ENCODE measurements around the gene SLC13A3. TPM values are rescaled to one million over a fixed set of nuclear protein-coding genes. Genes with fewer than 3 reads are reported as not detected.

Gene SLC13A3
- total and polyA plus RNA-seq, 2 of the 4 experiments (the other 2 are of a cell fraction) = 2.5 to 4.2 TPM

DNA sequence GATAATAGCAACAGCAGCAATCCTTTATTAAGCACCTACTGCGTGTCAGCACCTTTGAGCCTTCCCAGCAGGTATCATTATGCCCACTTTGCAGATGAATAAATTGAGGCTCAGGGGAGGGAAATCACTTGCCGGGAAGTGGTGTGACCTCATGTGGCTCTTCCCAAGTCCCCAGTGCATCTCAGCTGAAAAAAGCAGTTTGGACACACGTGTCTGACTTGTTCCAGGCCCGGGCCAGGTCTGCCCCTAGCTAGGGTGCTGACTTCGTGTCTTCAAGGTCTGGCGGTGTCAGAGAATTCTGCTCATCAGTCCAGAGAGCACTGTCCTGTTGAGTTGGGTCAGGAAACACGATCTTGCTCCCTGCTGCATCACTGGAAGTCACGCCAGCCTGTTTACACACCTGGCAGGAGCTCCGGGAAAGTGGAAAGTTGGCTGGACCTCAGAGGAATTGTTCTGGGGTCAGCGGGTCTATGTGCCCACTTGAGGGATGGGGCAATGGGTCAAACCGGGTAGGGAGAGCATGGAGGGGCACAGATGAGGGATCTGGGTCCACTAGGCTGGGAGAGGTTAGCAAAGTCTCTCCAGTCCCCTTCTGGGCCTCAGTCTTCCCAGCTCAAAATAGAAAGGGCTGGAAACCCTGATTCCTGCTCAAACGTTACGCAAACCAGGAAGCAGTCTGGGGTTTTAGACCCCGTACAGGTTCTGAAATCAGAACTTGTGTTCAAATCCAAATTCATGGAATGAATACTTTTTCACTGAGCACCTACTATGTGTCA, 10.5 kb downstream of the SLC13A3 start:
- Histone ChIP-seq H3K18ac (ENCODE audit: low read depth, low read length) (no peak overlapping the region), H4K8ac (ENCODE audit: low read depth in 2 of 2, low read length in 2 of 2) (no peak overlapping the region), H3K4me3 (ENCODE audit: insufficient read depth, low read depth, low read length) (no peak overlapping the region), H2AFZ (replicated peaks; ENCODE audit: low read length, poor library complexity) (no peak overlapping the region), H2BK120ac (ENCODE audit: low read depth, low read length) (no peak overlapping the region), H4K91ac (ENCODE audit: insufficient read depth, low read depth, low read length) (no peak overlapping the region), H3K4me2 (ENCODE audit: low read depth, low read length) (no peak overlapping the region), H2BK5ac (ENCODE audit: low read depth, low read length, poor library complexity, severe bottlenecking) (no peak overlapping the region), H3K14ac (replicated peaks; ENCODE audit: low read depth, low read length) (no peak overlapping the region), H3K9me1 (ENCODE audit: insufficient read depth, low read length) (no peaks in the 10 kb centered on the region), H3K27me3 (ENCODE audit: control insufficient read depth, insufficient read depth, low read length) (peaks cover 2% of the 10 kb centered on the region), H3K56ac (ENCODE audit: extremely low read depth, insufficient read depth, low read length) (no peak overlapping the region), H4K20me1 (ENCODE audit: insufficient read depth, low read length) (no peaks in the 10 kb centered on the region), H2BK20ac (ENCODE audit: low read depth, low read length) (no peak overlapping the region), H2AK9ac (replicated peaks; ENCODE audit: low read depth, low read length, poor library complexity) (no peak overlapping the region), H4K5ac (ENCODE audit: low read depth, low read length) (no peak overlapping the region), H3K36me3 (ENCODE audit: control insufficient read depth, insufficient read depth, low read length) (no peaks in the 10 kb centered on the region), H3K4ac (ENCODE audit: low read depth, low read length) (no peak overlapping the region), H2BK15ac (ENCODE audit: low read depth, low read length) (no peak overlapping the region), H3K9ac (ENCODE audit: low read depth, low read length) (no peak overlapping the region), H2AK5ac (ENCODE audit: low read depth, low read length) (no peak overlapping the region), H3K23ac (ENCODE audit: low read depth, low read length) (no peak overlapping the region), H3K79me1 (ENCODE audit: low read depth in 1 of 2, low read length in 2 of 2) (no peaks in the 10 kb centered on the region), H3K4me1 (ENCODE audit: control insufficient read depth, insufficient read depth, low read length) (no peaks in the 10 kb centered on the region), H3K27ac (ENCODE audit: insufficient read depth, low read length) (no peak overlapping the region), H3K9me3 (ENCODE audit: control insufficient read depth, insufficient read depth, low read length) (no peaks in the 10 kb centered on the region)
- in situ Hi-C loops (cut with MboI; ENCODE audit: low sequenced_read_pairs) = no loop called here
- CTCF ChIA-PET = no interaction called here
- BruUV-seq (replicated peaks) = no TSS peak
- TF ChIP-seq NFE2L2 (IDR thresholded peaks at IDR 0.05; ENCODE audit: low read depth, low read length) = no peak
- no peak for TF ChIP-seq SMC3 (IDR thresholded peaks at IDR 0.05; ENCODE audit: low read depth, low read length)
- TF ChIP-seq CEBPB (IDR thresholded peaks at IDR 0.05; ENCODE audit: low read depth, low read length) = no peak
- no peak for TF ChIP-seq MAFK (IDR thresholded peaks at IDR 0.05; ENCODE audit: low read depth, low read length)
- TF ChIP-seq ELK1 (IDR thresholded peaks at IDR 0.05; ENCODE audit: borderline replicate concordance, low read depth, low read length) = no peak
- dilution Hi-C loops (cut with HindIII; ENCODE audit: low sequenced_read_pairs, unreplicated experiment) = no loop called here
- POLR2A ChIA-PET (ENCODE audit: unreplicated experiment) = no interaction called here
- 64% methylated on average over 11 of the region's 14 CpGs; no CpG with 5 or more reads in 1 of the 2 experiments for WGBS, 2 experiments (ENCODE audit: extremely low coverage in 2 of 2, insufficient read length in 1 of 2)
- ATAC-seq (ENCODE audit: low read depth) = no peak
- intact Hi-C loops (cut with micrococcal nuclease) = no loop called here
- DNase-seq = no peak
